Rectal smooth muscle tissue (tissue), 1 donor: ENCODE measurements around the gene GGACT.
"Not testable (repeated sequence)": the region's sequence is repeated elsewhere in the genome, so short reads cannot be mapped to it uniquely, and the experiment has no call there.

Source experiments
- H3K27ac ChIP-seq: one replicate; pipeline ENCODE4 v1.7.0; 2013; ENCODE audit warnings: low read depth, low read length, inconsistent platforms
- H3K27me3 ChIP-seq: one replicate; pipeline ENCODE4 v1.7.0; 2013; ENCODE audit warnings: low read length; ENCODE audit not compliant: control insufficient read depth, insufficient read depth
- H3K36me3 ChIP-seq: one replicate; pipeline ENCODE4 v1.7.0; 2013; ENCODE audit warnings: low read length; ENCODE audit not compliant: control insufficient read depth, insufficient read depth
- H3K4me1 ChIP-seq: one replicate; pipeline ENCODE4 v1.7.0; 2013; ENCODE audit warnings: low read length; ENCODE audit not compliant: control insufficient read depth, insufficient read depth
- H3K4me3 ChIP-seq: one replicate; pipeline ENCODE4 v1.7.0; 2013; ENCODE audit warnings: low read length
- H3K9ac ChIP-seq: one replicate; pipeline ENCODE4 v1.7.0; 2013; ENCODE audit warnings: low read length

The GGACT gene

DNA sequence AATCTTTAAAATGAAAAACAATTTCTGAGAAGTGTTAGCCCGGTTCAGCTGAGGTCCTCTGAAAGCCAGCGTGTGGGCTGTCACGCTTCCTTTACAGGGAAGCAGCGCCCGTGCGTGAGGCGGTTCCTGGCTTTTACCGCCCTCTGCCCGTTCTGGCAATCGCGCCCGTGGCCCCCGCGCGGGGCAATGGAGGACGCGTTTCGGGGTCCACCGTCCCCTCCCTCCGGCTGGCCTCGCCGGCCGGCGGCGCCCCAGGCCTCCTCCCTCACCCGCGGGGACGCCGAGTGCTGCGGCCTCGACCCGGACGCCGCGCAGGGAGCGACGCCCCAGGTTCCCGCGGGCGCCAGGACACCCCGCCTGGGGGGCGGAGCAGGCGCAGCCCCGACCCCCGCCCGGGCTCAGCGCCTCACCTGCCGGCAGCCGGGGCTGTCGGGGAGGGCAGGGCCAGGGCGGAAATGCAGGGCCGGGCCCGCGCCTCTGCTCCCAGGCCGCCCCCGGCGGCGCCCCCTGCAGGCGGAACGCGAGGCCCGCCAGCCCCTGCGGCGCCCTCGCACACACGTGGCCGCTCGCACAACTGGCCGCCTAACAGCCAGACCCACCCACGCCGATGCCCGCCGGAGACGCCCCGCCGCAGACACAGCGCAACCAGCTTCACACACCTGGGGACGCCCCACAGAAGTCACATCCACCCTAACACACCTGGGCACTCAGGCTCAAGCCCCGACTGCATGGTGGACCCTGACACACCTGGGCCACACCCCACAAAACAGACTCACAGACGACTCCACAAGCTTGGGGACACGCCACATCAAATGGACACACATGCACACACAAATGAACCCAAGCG, at the start of gene GGACT:
GGACT (minus strand) TSS at position 459 of the 847 bp plus-strand sequence. CDS start 56,198 bp downstream, outside the sequence.
- no peaks in the 10 kb centered on the region for H3K4me1 ChIP-seq
- H3K27me3 ChIP-seq: no peaks in the 10 kb centered on the region
- H3K4me3 ChIP-seq: peak within 1 kb of the TSS; percentile 77
- H3K36me3 ChIP-seq: no peaks in the 10 kb centered on the region
- peak within 1 kb of the TSS; percentile 47 for H3K27ac ChIP-seq
- H3K9ac ChIP-seq: peak within 1 kb of the TSS; percentile 68

DNA sequence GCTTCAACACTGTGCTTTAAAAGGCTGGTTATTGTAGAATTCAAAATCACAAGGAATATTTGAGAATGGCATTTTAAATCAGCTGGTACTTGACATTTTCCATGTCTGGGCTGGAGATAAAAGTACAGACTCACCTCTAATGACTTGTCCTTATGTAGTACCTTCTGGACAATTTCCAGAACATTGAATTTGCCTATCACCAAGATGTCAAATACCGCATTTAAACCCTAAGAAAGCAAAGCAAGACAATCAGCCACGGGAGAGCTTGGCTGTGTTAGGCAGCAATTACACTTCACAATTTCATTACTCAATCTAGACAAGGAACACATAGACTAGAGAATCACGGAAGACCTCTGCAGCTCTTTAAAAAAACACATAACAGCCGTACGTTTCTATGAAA, 49.2 kb upstream of the GGACT start:
- Histone ChIP-seq H3K4me3 (no peak overlapping the region), H3K9ac (no peak overlapping the region), H3K36me3 (peaks cover 18% of the 10 kb centered on the region), H3K4me1 (peaks cover 3% of the 10 kb centered on the region), H3K27me3 (no peaks in the 10 kb centered on the region), H3K27ac (no peak overlapping the region)

DNA sequence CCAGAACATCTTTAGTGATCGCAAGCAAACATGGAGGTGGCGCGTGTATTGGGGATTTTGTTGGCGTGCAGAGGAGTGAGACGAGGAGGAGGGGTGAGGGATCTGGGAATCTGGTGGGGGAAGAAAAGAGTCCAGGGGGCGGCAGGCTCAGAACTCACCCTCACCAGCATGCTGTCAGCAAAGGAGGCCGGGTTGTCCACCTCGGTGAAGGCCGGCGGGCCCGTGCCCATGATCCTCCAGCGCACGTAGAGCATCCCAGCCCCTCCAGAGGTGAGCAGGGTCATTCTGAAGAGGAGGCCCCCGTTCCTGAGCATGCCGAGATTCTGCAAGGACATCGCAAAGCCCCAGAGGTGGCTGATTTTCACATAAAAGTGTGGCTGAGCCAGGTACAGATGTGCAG, 48.8 kb upstream of the GGACT start:
- H3K36me3 ChIP-seq: peaks cover 14% of the 10 kb centered on the region
- no peak overlapping the region for H3K4me3 ChIP-seq
- H3K27me3 ChIP-seq: no peaks in the 10 kb centered on the region
- no peak overlapping the region for H3K27ac ChIP-seq
- H3K9ac ChIP-seq: no peak overlapping the region
- peaks cover 3% of the 10 kb centered on the region for H3K4me1 ChIP-seq

DNA sequence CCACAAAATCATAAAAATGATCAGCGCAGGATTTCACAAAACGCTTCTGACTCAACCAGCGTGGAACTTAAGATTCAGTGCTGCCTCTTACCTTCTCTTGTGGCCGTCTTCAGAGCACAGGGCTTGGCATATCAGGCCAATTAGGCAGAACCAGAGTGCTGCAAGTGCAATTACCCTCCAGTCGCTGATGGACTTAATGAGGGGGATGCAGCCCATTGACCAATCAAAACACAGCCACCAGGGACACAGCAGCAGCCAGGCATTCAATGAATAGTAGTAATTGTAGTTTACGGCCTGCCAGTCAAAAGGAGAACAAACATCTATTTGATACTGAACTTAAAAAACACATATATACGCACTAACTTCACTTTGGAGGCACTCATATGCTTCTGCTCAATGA, 47.9 kb upstream of the GGACT start:
- no peaks in the 10 kb centered on the region for H3K27me3 ChIP-seq

DNA sequence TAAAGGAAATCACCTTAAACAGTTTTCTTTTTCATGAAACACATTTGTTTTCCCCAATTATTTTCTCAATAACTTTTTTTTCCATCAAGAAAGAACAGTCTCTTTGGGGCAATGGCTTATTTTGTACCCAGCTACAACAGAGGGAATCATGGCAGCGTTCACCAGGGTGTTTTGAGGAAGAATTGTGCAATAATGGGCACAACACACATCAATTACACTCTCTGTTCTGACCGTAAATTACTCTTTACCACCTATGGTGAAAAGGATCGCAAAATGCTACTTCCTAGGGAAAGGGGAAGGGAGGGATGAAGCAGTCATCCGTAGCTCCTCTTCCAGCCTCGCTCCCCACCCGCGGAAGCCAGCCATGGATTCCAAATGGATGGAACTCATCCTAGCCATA, 47.4 kb upstream of the GGACT start:
- H3K4me1 ChIP-seq: peaks cover 6% of the 10 kb centered on the region
- H3K9ac ChIP-seq: no peak overlapping the region
- no peaks in the 10 kb centered on the region for H3K27me3 ChIP-seq
- H3K4me3 ChIP-seq: no peak overlapping the region
- peaks cover 14% of the 10 kb centered on the region for H3K36me3 ChIP-seq
- no peak overlapping the region for H3K27ac ChIP-seq

More for the DNA sequence above, 47.9 kb upstream of the GGACT start:
- Histone ChIP-seq H3K4me3 (no peak overlapping the region), H3K9ac (no peak overlapping the region), H3K27ac (no peak overlapping the region), H3K36me3 (peaks cover 14% of the 10 kb centered on the region), H3K4me1 (peaks cover 6% of the 10 kb centered on the region)

DNA sequence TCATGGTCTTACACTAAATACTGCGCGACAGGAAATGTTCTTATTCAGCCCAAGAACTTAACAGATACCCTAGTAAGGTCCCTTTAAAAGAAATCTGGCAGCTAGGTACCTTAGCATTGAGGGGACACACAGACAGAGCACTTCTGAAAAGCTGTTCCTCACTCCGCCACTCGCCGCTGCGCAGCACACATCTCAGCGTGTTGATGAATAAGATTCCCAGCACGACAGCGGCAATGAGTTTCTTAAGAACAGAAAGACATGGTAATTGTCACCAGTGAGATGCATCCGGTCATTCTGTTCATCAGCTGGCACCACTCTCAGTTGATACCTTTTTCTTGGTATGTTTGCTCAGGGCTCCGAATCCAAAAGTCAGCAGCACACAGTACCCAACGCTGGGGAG, 46.1 kb upstream of the GGACT start:
- Histone ChIP-seq H3K9ac (no peak overlapping the region), H3K36me3 (peaks cover 14% of the 10 kb centered on the region), H3K27ac (no peak overlapping the region), H3K4me3 (no peak overlapping the region), H3K27me3 (no peaks in the 10 kb centered on the region), H3K4me1 (peaks cover 6% of the 10 kb centered on the region)

DNA sequence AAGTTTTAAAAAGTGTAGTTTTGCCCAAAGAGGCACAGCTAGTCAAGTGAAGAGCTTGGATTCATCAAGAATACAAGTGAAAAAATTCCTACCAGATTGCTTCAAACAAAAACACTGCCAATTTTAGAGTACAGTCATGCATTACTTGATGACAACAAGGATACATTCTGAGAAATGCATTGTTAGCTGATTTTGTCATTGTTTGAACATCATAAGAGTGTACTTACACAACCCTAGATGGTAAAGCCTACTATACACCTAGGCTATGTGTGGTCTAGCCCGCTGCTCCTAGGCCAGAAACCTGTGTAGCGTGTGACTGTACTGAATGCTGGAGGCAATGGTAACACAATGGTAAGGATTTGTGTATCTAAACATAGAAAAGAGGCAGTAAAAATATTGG, 44.9 kb upstream of the GGACT start:
- H3K9ac ChIP-seq: no peak overlapping the region
- H3K4me1 ChIP-seq: peaks cover 6% of the 10 kb centered on the region
- H3K27me3 ChIP-seq: no peaks in the 10 kb centered on the region
- peaks cover 9% of the 10 kb centered on the region for H3K36me3 ChIP-seq
- H3K27ac ChIP-seq: peak overlapping the region; percentile 77
- no peak overlapping the region for H3K4me3 ChIP-seq

DNA sequence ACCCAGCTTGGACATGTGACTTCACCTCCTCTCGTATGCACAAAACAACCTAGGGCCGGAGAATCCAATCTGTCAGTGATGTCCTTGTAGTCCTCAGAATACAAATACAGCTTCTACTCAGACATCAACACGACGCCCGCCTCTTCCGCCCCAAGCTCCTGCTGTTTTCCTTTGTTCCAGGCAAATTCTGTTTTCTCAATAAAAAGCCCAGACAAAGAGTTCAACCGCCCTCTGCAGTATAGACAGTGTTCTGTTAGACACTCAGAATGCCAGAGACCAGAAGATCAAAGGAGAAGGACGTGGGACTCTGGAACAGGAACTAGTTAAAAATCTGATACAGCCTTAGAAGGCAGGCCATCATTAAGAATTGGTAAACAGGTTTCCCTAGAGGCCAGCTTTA, 42.0 kb upstream of the GGACT start:
- no peak overlapping the region for H3K9ac ChIP-seq
- H3K4me1 ChIP-seq: peaks cover 6% of the 10 kb centered on the region
- peaks cover 6% of the 10 kb centered on the region for H3K36me3 ChIP-seq

DNA sequence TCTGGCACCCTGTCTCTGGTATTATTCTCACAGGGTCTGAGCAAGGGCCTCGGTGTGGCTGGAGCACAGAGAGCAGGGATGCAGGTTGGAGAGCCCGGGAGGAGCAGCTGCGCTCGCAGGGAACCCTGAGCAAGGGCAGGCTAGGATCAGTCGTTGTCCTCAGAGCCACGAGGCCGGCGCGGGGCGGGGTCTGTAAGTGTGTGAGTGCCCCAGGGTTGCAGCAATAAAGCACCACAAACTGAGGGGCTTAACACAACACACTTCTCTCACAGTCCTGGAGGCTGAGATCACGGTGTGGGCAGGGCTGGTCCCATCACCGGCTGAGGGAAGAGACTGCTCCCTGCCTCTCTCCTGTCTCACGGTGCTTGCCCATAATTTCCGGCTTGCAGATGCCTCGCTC, 38.5 kb upstream of the GGACT start:
- no peaks in the 10 kb centered on the region for H3K27me3 ChIP-seq
- peaks cover 2% of the 10 kb centered on the region for H3K4me1 ChIP-seq
- H3K9ac ChIP-seq: no peak overlapping the region
- H3K36me3 ChIP-seq: peaks cover 9% of the 10 kb centered on the region
- H3K4me3 ChIP-seq: no peak overlapping the region
- no peak overlapping the region for H3K27ac ChIP-seq

More for the DNA sequence above, 42.0 kb upstream of the GGACT start:
- H3K27ac ChIP-seq: no peak overlapping the region
- H3K27me3 ChIP-seq: no peaks in the 10 kb centered on the region
- no peak overlapping the region for H3K4me3 ChIP-seq

DNA sequence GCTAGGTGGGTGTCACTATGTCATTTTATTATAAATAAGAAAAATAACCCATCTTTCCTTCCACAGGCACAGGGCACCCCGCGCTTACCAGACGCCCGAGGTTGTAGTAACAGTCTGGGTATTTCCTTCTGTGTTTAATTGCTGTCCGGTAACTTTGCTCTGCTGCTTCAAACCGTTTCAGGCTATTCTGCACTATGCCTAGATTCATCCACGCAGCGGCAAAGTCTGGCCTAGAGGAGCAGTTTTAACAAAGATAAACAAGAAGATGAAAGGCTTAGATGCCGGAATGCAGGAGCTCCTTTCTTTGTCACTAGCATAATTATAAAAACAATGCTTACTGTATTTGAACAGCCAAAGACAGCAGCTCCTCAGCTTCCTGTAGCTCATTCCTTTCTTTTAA, 36.9 kb upstream of the GGACT start:
- Histone ChIP-seq H3K27ac (no peak overlapping the region), H3K36me3 (peaks cover 11% of the 10 kb centered on the region), H3K9ac (no peak overlapping the region), H3K4me3 (no peak overlapping the region), H3K4me1 (no peaks in the 10 kb centered on the region), H3K27me3 (no peaks in the 10 kb centered on the region)

DNA sequence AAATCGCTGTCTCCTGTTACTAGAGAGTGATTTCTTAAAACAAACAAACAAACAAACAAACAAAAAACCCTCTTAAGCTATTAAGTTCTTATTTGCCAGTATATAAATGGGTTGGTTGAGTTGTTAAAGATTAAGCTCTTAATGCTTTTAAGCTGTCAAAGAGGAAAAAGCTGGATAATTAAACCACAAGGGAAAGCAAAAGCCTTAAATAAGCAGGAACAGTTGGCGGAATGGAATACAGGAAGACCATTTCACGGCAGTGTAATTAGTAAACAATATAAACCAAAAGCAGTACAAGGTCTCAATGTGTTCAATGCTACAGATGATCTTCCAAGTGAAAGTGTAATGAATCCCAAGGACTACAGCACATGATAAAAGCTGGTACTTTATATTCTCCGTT, 32.2 kb upstream of the GGACT start:
- Histone ChIP-seq H3K27ac (no peak overlapping the region), H3K27me3 (no peaks in the 10 kb centered on the region), H3K9ac (no peak overlapping the region), H3K4me3 (no peak overlapping the region), H3K36me3 (peaks cover 6% of the 10 kb centered on the region), H3K4me1 (no peaks in the 10 kb centered on the region)

DNA sequence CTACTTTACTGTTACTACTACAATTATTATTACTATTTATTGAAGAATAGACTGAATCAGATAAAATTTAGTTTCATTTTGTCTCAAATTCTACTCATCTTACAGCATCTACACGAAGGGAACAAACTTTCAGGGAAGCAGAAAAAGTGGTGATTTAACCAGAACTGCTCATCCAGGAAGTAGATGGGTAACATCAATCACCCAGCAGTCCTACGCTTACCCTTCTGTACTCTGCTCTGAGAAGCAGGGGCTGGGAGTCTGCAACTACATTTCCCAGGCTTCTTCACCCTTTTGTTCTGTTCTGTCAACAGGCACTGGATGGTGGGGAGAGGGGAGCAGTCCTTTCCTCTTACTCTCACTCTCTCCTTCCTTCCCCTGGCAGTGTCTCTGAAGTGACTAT, 31.4 kb upstream of the GGACT start:
- Histone ChIP-seq H3K27ac (no peak overlapping the region), H3K27me3 (no peaks in the 10 kb centered on the region), H3K9ac (no peak overlapping the region), H3K36me3 (peaks cover 5% of the 10 kb centered on the region), H3K4me1 (no peaks in the 10 kb centered on the region), H3K4me3 (no peak overlapping the region)

DNA sequence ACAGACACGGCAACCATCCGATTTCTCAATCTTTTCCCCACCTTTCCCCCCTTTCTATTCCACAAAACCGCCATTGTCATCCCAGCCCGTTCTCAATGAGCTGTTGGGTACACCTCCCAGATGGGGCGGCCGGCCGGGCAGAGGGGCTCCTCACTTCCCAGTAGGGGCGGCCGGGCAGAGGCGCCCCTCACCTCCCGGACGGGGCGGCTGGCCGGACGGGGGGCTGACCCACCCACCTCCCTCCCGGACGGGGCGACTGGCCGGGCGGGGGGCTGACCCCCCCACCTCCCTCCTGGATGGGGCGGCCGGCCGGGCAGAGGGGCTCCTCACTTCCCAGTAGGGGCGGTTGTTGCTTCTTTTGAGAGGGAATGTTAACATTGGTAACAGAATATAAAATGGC, 30.3 kb upstream of the GGACT start:
- H3K4me3 ChIP-seq, H3K9ac ChIP-seq, H3K27me3 ChIP-seq, H3K36me3 ChIP-seq, H3K4me1 ChIP-seq, H3K27ac ChIP-seq: not testable (repeated sequence)
